Choroid plexus epithelial cell (primary cell): ENCODE data around the gene MRGPRG.

Experiments
- DNase-seq: peaks from one replicate; pipeline ENCODE4 v3.0.0-alpha.2; 2010; ENCODE audit warnings: low read depth
- H3K4me3 ChIP-seq: 2 replicates; pipeline ENCODE4 v1.5.1; 2011; ENCODE audit warnings: low read depth, mild to moderate bottlenecking, control low read depth, low read length, moderate library complexity
- CTCF ChIP-seq: conservative IDR thresholded peaks from 2 replicates; pipeline ENCODE4 v1.5.1; 2011; ENCODE audit warnings: low read depth, mild to moderate bottlenecking, control low read depth, inconsistent platforms, low read length, moderate library complexity

The MRGPRG gene

GRCh38 chr11:3222941-3223915 lies 4.6 kb upstream of the MRGPRG start:
- TF ChIP-seq CTCF = no peak
- no peak for DNase-seq
- no peak overlapping the region for H3K4me3 ChIP-seq

GRCh38 chr11:3222003-3222855 lies 3.6 kb upstream of the MRGPRG start:
- no peak for TF ChIP-seq CTCF
- H3K4me3 ChIP-seq = no peak overlapping the region
- no peak for DNase-seq

GRCh38 chr11:3221408-3222002 lies 2.9 kb upstream of the MRGPRG start:
- no peak for TF ChIP-seq CTCF
- DNase-seq = no peak
- no peak overlapping the region for H3K4me3 ChIP-seq

- TF ChIP-seq CTCF = no peak
- H3K4me3 ChIP-seq = no peak overlapping the region
- no peak for DNase-seq
Measured at GRCh38 chr11:3220521-3221407, 2.2 kb upstream of the MRGPRG start.

GRCh38 chr11:3220101-3220500 lies 1.5 kb upstream of the MRGPRG start:
- TF ChIP-seq CTCF = no peak
- H3K4me3 ChIP-seq = no peak overlapping the region
- no peak for DNase-seq

- no peak for DNase-seq
- no peak for TF ChIP-seq CTCF
- no peak overlapping the region for H3K4me3 ChIP-seq
Measured at GRCh38 chr11:3219281-3219892, 774 bp upstream of the MRGPRG start.
